IMR-90 (cell line): ENCODE data around the gene PHIP. TPM values are rescaled to one million over a fixed set of nuclear protein-coding genes. Genes with fewer than 3 reads are reported as not detected.

Experiments used
- ATAC-seq: fragments of 200-7000 bp; cut with Tn5 transposase; 2 replicates; pipeline ENCODE4 v1.9.1; 2020; ENCODE audit warnings: low read depth, mild to moderate bottlenecking, moderate library complexity
- BruUV-seq: library from RNA; stranded (reverse); fragments of 400-500 nt; replicated peaks from 2 replicates; lab custom pipeline; 2021; lab: Mats Ljungman, UMichigan
- CTCF ChIA-PET: fragments of 300-600 bp; formaldehyde crosslinking; extraction: SDS; loops from one replicate; lab custom pipeline; 2021; ENCODE audit warnings: antibody characterized with exemption; lab: Yijun Ruan, JAX
- POLR2A ChIA-PET: fragments of 300-600 bp; sonication (Branson Sonifier 250); formaldehyde crosslinking; loops from one replicate; lab custom pipeline; 2022; ENCODE audit warnings: antibody characterized with exemption; ENCODE audit not compliant: unreplicated experiment; lab: Charles Lee
- DNase-seq: peaks from one replicate; pipeline ENCODE4 v3.0.0; 2013
- H2AFZ ChIP-seq: replicated peaks from 2 replicates; pipeline ENCODE3; 2013; ENCODE audit warnings: low read length, mild to moderate bottlenecking; ENCODE audit not compliant: poor library complexity
- H2AK5ac ChIP-seq: 2 replicates; pipeline ENCODE4 v1.6.1; 2013; ENCODE audit warnings: low read depth, low read length, inconsistent platforms
- H2AK9ac ChIP-seq: replicated peaks from 2 replicates; pipeline ENCODE3; 2013; ENCODE audit warnings: mild to moderate bottlenecking, low read depth, low read length, moderate library complexity; ENCODE audit not compliant: poor library complexity
- H2BK120ac ChIP-seq: 2 replicates; pipeline ENCODE4 v1.6.1; 2013; ENCODE audit warnings: low read depth, low read length, inconsistent platforms
- H2BK15ac ChIP-seq: 3 replicates; pipeline ENCODE4 v1.6.1; 2013; ENCODE audit warnings: low read depth, low read length, inconsistent platforms
- H2BK20ac ChIP-seq: 2 replicates; pipeline ENCODE4 v1.6.1; 2013; ENCODE audit warnings: low read depth, mild to moderate bottlenecking, inconsistent platforms, low read length, moderate library complexity
- H2BK5ac ChIP-seq: 2 replicates; pipeline ENCODE4 v1.6.1; 2013; ENCODE audit warnings: mild to moderate bottlenecking, low read depth, low read length, inconsistent platforms; ENCODE audit not compliant: poor library complexity, severe bottlenecking
- H3K14ac ChIP-seq: replicated peaks from 2 replicates; pipeline ENCODE4 v1.6.1; 2013; ENCODE audit warnings: low read depth, low read length, inconsistent platforms
- H3K18ac ChIP-seq: 2 replicates; pipeline ENCODE4 v1.6.1; 2013; ENCODE audit warnings: low read depth, low read length, control low read depth
- H3K23ac ChIP-seq: 2 replicates; pipeline ENCODE4 v1.6.1; 2013; ENCODE audit warnings: low read depth, low read length, inconsistent platforms
- H3K27ac ChIP-seq: 2 replicates; pipeline ENCODE4 v1.5.1; 2013; ENCODE audit warnings: mild to moderate bottlenecking, control low read depth, low read length; ENCODE audit not compliant: insufficient read depth
- H3K27me3 ChIP-seq: 2 replicates; pipeline ENCODE4 v1.6.1; 2013; ENCODE audit warnings: low read length; ENCODE audit not compliant: control insufficient read depth, insufficient read depth
- H3K36me3 ChIP-seq: 2 replicates; pipeline ENCODE4 v1.6.1; 2013; ENCODE audit warnings: low read length, mixed read lengths; ENCODE audit not compliant: control insufficient read depth, insufficient read depth
- H3K4ac ChIP-seq: 2 replicates; pipeline ENCODE4 v1.6.1; 2013; ENCODE audit warnings: low read depth, low read length, inconsistent platforms
- H3K4me1 ChIP-seq: 2 replicates; pipeline ENCODE4 v1.6.1; 2013; ENCODE audit warnings: low read length, mixed read lengths; ENCODE audit not compliant: control insufficient read depth, insufficient read depth
- H3K4me2 ChIP-seq: 2 replicates; pipeline ENCODE4 v1.6.1; 2013; ENCODE audit warnings: low read depth, mild to moderate bottlenecking, control low read depth, low read length, moderate library complexity
- H3K4me3 ChIP-seq: 2 replicates; pipeline ENCODE4 v1.5.1; 2013; ENCODE audit warnings: low read depth, mild to moderate bottlenecking, control low read depth, low read length, moderate library complexity; ENCODE audit not compliant: insufficient read depth
- H3K56ac ChIP-seq: 2 replicates; pipeline ENCODE4 v1.6.1; 2013; ENCODE audit warnings: low read length, inconsistent platforms; ENCODE audit not compliant: insufficient read depth; ENCODE audit errors: extremely low read depth
- H3K79me1 ChIP-seq, 2 experiments: 2 replicates each; pipeline ENCODE4 v1.6.1; 2013; ENCODE audit warnings: low read length in 2 of 2, inconsistent platforms in 1 of 2, low read depth in 1 of 2
- H3K9ac ChIP-seq: 2 replicates; pipeline ENCODE4 v1.6.1; 2013; ENCODE audit warnings: low read depth, low read length, control low read depth
- H3K9me1 ChIP-seq: 2 replicates; pipeline ENCODE4 v1.6.1; 2013; ENCODE audit warnings: low read length, inconsistent platforms; ENCODE audit not compliant: insufficient read depth
- H3K9me3 ChIP-seq: 2 replicates; pipeline ENCODE4 v1.6.1; 2013; ENCODE audit warnings: low read length; ENCODE audit not compliant: control insufficient read depth, insufficient read depth
- H4K20me1 ChIP-seq: 2 replicates; pipeline ENCODE4 v1.6.1; 2013; ENCODE audit warnings: low read length, inconsistent platforms; ENCODE audit not compliant: insufficient read depth
- H4K5ac ChIP-seq: 2 replicates; pipeline ENCODE4 v1.6.1; 2013; ENCODE audit warnings: mild to moderate bottlenecking, low read depth, low read length, control low read depth
- H4K8ac ChIP-seq, 2 experiments: 2 replicates each; pipeline ENCODE4 v1.6.1; 2013; ENCODE audit warnings: low read depth in 2 of 2, low read length in 2 of 2, control low read depth in 1 of 2, inconsistent platforms in 1 of 2
- H4K91ac ChIP-seq: 2 replicates; pipeline ENCODE4 v1.6.1; 2013; ENCODE audit warnings: low read depth, low read length, inconsistent platforms; ENCODE audit not compliant: insufficient read depth
- BHLHE40 ChIP-seq: fragments of 150-350 bp; IDR thresholded peaks from 2 replicates; pipeline ENCODE4 v1.6.1; 2016; ENCODE audit warnings: mild to moderate bottlenecking, low read depth, low read length
- CEBPB ChIP-seq: IDR thresholded peaks from 2 replicates; pipeline ENCODE4 v1.6.1; 2012; ENCODE audit warnings: low read depth, low read length, improper control_type of control experiment
- CTCF ChIP-seq: conservative IDR thresholded peaks from 2 replicates; pipeline ENCODE4 v1.5.1; 2012; ENCODE audit warnings: mild to moderate bottlenecking, low read depth, low read length, improper control_type of control experiment
- FOS ChIP-seq: fragments of 150-350 bp; IDR thresholded peaks from 2 replicates; pipeline ENCODE4 v1.6.1; 2016; ENCODE audit warnings: low read depth, low read length
- MAFK ChIP-seq: IDR thresholded peaks from 2 replicates; pipeline ENCODE4 v1.6.1; 2012; ENCODE audit warnings: low read depth, low read length, improper control_type of control experiment
- MAZ ChIP-seq: IDR thresholded peaks from 2 replicates; pipeline ENCODE4 v1.6.1; 2012; ENCODE audit warnings: low read depth, mild to moderate bottlenecking, low read length, improper control_type of control experiment, moderate library complexity, borderline replicate concordance
- MXI1 ChIP-seq: IDR thresholded peaks from 2 replicates; pipeline ENCODE4 v1.6.1; 2012; ENCODE audit warnings: low read depth, mild to moderate bottlenecking, low read length, moderate library complexity, borderline replicate concordance
- POLR2A ChIP-seq: IDR thresholded peaks from 2 replicates; pipeline ENCODE4 v1.6.1; 2012; ENCODE audit warnings: mild to moderate bottlenecking, low read depth, low read length
- RAD21 ChIP-seq: IDR thresholded peaks from 2 replicates; pipeline ENCODE4 v1.6.1; 2012; ENCODE audit warnings: low read length, improper control_type of control experiment
- RCOR1 ChIP-seq: IDR thresholded peaks from 2 replicates; pipeline ENCODE4 v1.6.1; 2012; ENCODE audit warnings: mild to moderate bottlenecking, low read length, improper control_type of control experiment; ENCODE audit not compliant: insufficient replicate concordance
- RFX5 ChIP-seq: IDR thresholded peaks from 2 replicates; pipeline ENCODE4 v1.8.0; 2012; ENCODE audit warnings: low read depth, mild to moderate bottlenecking, low read length, moderate library complexity
- USF2 ChIP-seq: fragments of 150-350 bp; IDR thresholded peaks from 2 replicates; pipeline ENCODE4 v1.6.1; 2017; ENCODE audit warnings: mild to moderate bottlenecking, antibody characterized with exemption, low read length, low read depth
- WGBS, 2 experiments: methylation state at CpG; one replicate each; pipeline versions ENCODE4 v1.1.5 to v1.1.7; 2013; ENCODE audit warnings: missing lambda C conversion rate in 2 of 2; ENCODE audit not compliant: insufficient read length in 1 of 2; ENCODE audit errors: extremely low coverage in 2 of 2; 5-methylcytosine and 5-hydroxymethylcytosine counted together
- dilution Hi-C: fragments of 300-500 bp; cut with HindIII; formaldehyde crosslinking; loops from one replicate; pipeline ENCODE4 v1.14.3; 2018; ENCODE audit warnings: low sequenced_read_pairs; ENCODE audit not compliant: unreplicated experiment
- in situ Hi-C: fragments of 300-500 bp; cut with MboI; formaldehyde crosslinking; loops from 3 replicates; pipeline ENCODE4 v1.14.3; 2019; ENCODE audit warnings: low sequenced_read_pairs, inconsistent platforms, mixed read lengths
- intact Hi-C: fragments of 100-400 bp; cut with micrococcal nuclease; formaldehyde crosslinking; loops from 2 replicates; pipeline ENCODE4 v1.10.0; 2022
- polyA plus RNA-seq, 3 experiments: library from polyadenylated mRNA; depleted of rRNA; stranded (reverse); fragments of >200 nt; gene quantifications; 2 replicates each; pipeline ENCODE4 v1.2.3, GENCODE V29; 2012; ENCODE audit warnings: low replicate concordance in 1 of 3
- total RNA-seq: library from RNA; depleted of rRNA; stranded (reverse); fragments of >200 nt; gene quantifications from 2 replicates; pipeline ENCODE4 v1.2.3, GENCODE V29; 2012
- TF ChIP-seq, protein P1 (sequence below): fragments of 150-350 bp; IDR thresholded peaks from 2 replicates; pipeline ENCODE4 v1.6.1; 2016; ENCODE audit warnings: low read depth, mild to moderate bottlenecking, low read length, moderate library complexity, borderline replicate concordance

Gene PHIP
- total and polyA plus RNA-seq, 2 of the 4 experiments (the other 2 are of a cell fraction) = 3.4 to 20.4 TPM

GRCh38 chr6:79076782-79077641 is 1.0 kb downstream of the PHIP start:
- ChIA-PET POLR2A (no interaction called here), CTCF (interaction anchor here (1.3 kb wide), 1 partner anchor 156 kb away, joined by 3 read pairs; no protein-coding TSS in a partner anchor)
- Histone ChIP-seq H3K56ac (peak overlapping the region; percentile 67; the same call in 1 of the 2 replicates), H2BK5ac (peak overlapping the region; percentile 66), H2AK5ac (no peak overlapping the region), H4K5ac (no peak overlapping the region), H2BK120ac (no peak overlapping the region), H2AK9ac (no peak overlapping the region), H3K27ac (peak overlapping the region; percentile 52), H2BK20ac (no peak overlapping the region), H3K9me1 (no peaks in the 10 kb centered on the region), H3K4me3 (peak overlapping the region; percentile 75), H3K27me3 (no peaks in the 10 kb centered on the region), H3K4ac (no peak overlapping the region), H3K14ac (0 out of 2 replicates have a peak overlapping the region, but pooled peaks have one; percentile 63), H4K8ac (no peak overlapping the region; a peak in 1 of 4 replicates), H3K36me3 (no peaks in the 10 kb centered on the region), H3K9ac (peak overlapping the region; percentile 67), H3K18ac (peak overlapping the region; percentile 16; the same call in 1 of the 2 replicates), H4K91ac (no peak overlapping the region), H4K20me1 (no peaks in the 10 kb centered on the region; the same call in 1 of the 2 replicates), H2AFZ (peak overlapping the region; percentile 83), H3K4me1 (no peaks in the 10 kb centered on the region), H3K79me1 (peaks cover 5 to 11% of the 10 kb centered on the region in 2 experiments; a peak in 3 of 4 replicates), H3K9me3 (no peaks in the 10 kb centered on the region), H3K4me2 (peak overlapping the region; percentile 100), H2BK15ac (no peak overlapping the region), H3K23ac (peak overlapping the region; percentile 50)
- in situ Hi-C loops (no loop called here), dilution Hi-C loops (no loop called here), intact Hi-C loops (loop anchor here (5.0 to 10.0 kb wide), 5 partner anchors 130 to 1612 kb away; partner anchors contain the start of genes HTR1B and IRAK1BP1)
- DNase-seq (peak; percentile 95), ATAC-seq (peak; percentile 59)
- WGBS, 2 experiments = 0% methylated on average over 1 of the region's 79 CpGs; no CpG with 5 or more reads in 1 of the 2 experiments
- no TSS peak for BruUV-seq
- TF ChIP-seq CTCF (no peak), FOS (peak; percentile 19; the same call in 1 of the 2 replicates), RCOR1 (no peak), POLR2A (peak; percentile 24; the same call in 1 of the 2 replicates), MAFK (no peak), BHLHE40 (peak; percentile 88), RFX5 (no peak), MXI1 (peak; percentile 80), RAD21 (no peak), MAZ (peak; percentile 58; the same call in 1 of the 2 replicates), USF2 (no peak), CEBPB (peak; percentile 85)
- TF ChIP-seq, protein P1, sequence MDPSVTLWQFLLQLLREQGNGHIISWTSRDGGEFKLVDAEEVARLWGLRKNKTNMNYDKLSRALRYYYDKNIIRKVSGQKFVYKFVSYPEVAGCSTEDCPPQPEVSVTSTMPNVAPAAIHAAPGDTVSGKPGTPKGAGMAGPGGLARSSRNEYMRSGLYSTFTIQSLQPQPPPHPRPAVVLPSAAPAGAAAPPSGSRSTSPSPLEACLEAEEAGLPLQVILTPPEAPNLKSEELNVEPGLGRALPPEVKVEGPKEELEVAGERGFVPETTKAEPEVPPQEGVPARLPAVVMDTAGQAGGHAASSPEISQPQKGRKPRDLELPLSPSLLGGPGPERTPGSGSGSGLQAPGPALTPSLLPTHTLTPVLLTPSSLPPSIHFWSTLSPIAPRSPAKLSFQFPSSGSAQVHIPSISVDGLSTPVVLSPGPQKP = no peak
